HG03439 (cell line): ENCODE measurements around the gene CLEC4M.
"Not testable (repeated sequence)": the region's sequence is repeated elsewhere in the genome, so short reads cannot be mapped to it uniquely, and the experiment has no call there.

Experiments
- ATAC-seq: cut with Tn5 transposase; IDR thresholded peaks from one replicate; pipeline ENCODE4 v1.9.1; 2021; ENCODE audit warnings: mild to moderate bottlenecking, moderate library complexity; ENCODE audit not compliant: unreplicated experiment

CLEC4M gene

GRCh38 chr19:7799640-7800355 is 36.8 kb downstream of the CLEC4M start:
- no peak for ATAC-seq

DNA sequence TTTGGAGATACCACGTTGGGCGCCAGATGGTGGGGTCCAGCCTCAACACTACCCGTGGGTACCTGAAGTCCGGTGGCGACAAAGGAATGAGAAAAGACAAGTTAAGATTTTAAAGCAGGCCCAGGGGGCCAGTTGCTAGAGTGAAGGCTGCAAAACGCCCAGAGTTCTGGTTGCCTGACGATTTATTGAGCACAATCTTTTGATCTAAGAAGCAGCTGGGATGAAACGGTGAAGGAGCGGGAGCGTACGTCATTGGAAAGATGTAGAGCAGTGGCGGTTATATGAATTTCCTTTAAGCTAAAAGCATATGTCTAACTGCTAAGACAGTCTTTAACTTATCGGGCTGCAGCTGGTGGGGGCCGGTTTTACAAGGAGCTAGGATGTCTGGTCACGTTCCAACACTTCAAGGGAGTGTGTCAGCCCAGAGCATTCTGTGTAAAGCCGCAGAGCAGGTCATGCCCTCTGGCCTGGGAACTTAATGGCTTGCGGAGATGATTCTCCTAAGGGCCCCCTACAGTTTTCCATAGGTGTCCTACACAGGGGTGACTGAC is 38.1 kb downstream of the CLEC4M start:
- no peak for ATAC-seq

DNA sequence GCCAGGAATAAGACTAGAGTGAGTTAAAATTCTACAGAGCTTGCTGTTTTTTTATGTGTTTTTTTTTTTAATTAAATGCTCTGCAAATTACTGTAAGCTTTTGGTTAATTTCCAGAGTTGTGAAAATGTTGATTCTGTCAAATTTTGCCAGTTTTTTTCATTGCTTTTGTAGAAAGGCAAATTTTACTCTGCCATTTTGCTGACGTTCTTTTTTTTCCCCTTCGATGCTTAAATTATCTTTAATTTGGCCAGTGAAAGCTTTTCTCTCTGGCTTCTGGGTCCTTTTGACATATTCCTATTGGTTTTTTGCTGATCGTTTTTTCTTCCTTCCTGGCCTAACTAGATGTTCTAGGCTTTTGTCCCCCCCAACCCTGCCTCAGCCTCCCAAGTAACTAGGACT is 43.2 kb downstream of the CLEC4M start:
- no peak for ATAC-seq

- no peak for ATAC-seq
These were observed 43.8 kb downstream of the CLEC4M start for GRCh38 chr19:7806876-7807275.

GRCh38 chr19:7808108-7808507 is 45.1 kb downstream of the CLEC4M start:
- ATAC-seq: no peak

GRCh38 chr19:7811989-7812388 is 48.9 kb downstream of the CLEC4M start:
- ATAC-seq: no peak

GRCh38 chr19:7815325-7815724 is 52.3 kb downstream of the CLEC4M start:
- ATAC-seq: no peak

GRCh38 chr19:7816040-7816439 is 53.0 kb downstream of the CLEC4M start:
- ATAC-seq: not testable (repeated sequence)

- ATAC-seq: no peak
These were observed 54.8 kb downstream of the CLEC4M start for GRCh38 chr19:7817801-7818200.

GRCh38 chr19:7818806-7819205 is 55.8 kb downstream of the CLEC4M start:
- ATAC-seq: no peak
